GM18526 (cell line): ENCODE results near the gene ZNF529.

Source experiments
- POLR2A ChIP-seq: IDR thresholded peaks from 3 replicates; pipeline ENCODE4 v1.6.1; 2011; ENCODE audit not compliant: insufficient read length; ENCODE audit errors: extremely low read depth

The ZNF529 gene

DNA sequence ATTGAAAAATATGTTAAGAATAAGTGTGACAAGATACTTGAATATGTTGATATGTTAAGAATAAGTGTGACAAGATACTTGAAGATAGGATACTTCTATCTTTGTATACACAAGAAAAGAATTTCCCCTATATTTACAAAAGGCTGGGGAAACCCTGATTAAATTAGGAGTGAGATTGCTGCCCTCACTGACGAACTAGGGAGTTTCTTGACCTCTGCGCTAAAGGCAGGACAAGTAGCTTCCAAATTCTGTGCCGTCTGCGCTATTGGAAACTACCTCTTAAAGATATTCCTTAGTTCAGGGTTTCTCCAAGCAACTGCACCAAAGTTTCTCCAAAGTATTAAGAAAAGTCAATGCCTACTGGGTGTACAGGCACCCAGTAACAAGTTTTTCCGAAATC, 45.8 kb downstream of the ZNF529 start:
- TF ChIP-seq POLR2A, result no peak

DNA sequence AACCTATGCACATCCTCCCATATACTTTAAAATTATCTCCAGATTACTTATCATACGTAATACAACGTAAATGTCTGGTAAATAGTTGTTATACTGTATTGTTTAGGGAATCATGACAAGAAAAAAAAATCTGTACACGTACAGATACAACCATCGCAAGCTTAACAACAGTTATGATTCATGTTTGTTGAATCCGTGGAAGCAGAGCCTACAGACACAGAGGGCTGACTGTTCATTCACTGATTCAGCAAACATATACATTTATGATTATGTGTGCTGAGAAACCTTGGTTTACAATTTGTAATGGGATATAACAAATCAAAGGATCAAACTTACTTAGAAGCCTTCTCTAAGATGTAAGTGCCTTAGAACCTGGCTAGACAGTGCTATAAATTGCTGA, 46.5 kb downstream of the ZNF529 start:
- TF ChIP-seq POLR2A, result no peak

DNA sequence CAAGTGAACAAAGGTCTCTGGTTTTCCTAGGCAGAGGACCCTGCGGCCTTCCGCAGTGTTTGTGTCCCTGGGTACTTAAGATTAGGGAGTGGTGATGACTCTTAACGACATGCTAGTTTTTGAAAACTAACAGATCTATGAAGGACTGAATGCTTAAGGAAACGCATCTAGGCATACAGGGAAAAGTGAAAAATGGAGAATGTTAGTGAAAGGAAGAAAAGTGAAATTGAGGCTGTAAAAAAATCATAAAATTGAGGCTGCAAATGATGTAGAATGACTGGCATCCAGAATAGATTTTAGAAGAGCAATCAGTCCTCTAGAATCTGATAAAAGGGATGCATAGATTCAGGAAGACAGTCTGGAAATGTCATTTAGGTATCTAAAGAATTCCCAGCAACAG, 48.5 kb downstream of the ZNF529 start:
- no peak for TF ChIP-seq POLR2A

DNA sequence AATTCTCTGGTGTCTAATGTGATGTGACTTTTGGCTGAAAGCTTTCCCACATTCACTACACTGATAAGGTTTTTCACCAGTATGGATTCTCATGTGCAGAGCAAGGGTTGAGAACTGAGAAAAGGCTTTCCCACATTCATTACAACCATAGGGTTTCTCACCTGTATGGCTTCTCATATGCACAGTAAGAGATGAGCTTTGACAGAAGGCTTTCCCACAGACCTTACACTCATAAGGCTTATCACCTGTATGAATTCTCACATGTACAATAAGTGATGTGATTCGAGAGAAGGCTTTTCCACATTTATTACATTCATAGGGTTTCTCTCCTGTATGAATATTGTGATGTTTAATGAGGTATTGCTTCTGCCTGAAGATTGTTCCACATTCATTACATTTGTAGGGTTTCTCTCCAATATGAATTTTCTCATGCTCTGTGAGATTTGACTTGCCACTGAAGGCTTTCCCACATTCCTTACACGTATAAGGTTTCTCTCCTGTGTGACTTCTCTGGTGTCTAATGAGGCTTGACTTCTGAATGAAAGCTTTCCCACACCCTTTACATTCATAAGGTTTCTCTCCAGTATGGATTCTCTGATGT, 59.0 kb downstream of the ZNF529 start:
- no peak for TF ChIP-seq POLR2A

DNA sequence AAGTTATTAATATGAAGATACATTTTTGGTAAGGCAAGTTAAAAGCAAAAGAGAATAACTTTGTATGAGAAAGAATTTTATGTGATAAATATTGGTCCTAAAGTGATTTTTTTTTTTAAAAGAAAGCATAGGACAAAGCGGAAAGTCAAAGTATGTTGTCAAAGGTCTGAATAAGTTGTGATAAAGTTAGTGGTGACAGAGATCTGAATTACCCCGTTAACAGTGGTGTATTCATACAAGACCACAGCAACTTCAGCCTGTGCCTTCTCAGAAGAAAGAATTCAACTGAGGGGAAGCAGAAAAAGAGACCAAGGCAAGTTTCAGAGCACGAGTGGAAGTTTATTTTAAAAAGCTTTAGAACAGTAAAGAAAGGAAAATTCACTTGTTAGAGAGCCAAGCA, 64.8 kb downstream of the ZNF529 start:
- no peak for TF ChIP-seq POLR2A

DNA sequence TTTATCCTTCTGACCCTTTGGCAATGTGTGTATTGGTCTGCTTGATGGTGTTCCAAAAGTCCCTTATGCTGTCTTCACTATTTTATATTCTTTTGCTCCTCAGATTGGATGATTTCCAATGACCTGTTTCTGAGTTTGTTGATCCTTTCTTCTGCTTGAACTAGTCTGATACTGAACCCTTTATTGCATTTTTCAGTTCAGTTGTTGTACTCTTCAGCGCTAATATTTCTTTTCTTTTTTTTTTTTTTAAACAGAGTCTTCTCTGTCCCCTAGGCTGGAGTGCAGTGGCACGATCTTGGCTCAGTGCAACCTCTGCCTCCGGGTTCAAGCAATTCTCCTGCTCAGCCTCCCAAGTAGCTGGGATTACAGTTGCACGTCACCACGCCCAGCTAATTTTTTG, 71.1 kb downstream of the ZNF529 start:
- no peak for TF ChIP-seq POLR2A

DNA sequence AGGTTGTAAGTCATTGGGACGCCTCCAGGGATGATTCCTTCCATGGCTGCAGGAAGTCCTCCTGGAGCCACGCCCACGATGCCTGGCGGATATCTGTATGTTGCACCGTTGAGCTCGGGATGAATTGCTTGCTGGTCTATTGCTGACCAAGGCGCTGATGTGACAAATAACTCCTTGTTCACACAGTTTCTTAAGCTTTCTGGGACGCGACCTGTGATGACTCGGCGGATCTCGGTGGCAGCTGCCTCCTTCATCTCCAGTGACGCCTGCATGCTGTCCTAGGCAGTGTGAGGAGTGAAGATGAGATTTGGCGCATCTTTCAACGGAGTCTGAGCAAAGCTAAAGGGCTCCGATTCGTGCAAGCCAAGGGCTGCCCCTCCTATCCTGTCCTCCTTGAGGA, 76.1 kb downstream of the ZNF529 start:
- no peak for TF ChIP-seq POLR2A
